GM12878 (cell line): ENCODE data around the gene IL17RA. TPM values are rescaled to one million over a fixed set of nuclear protein-coding genes. Genes with fewer than 3 reads are reported as not detected.

Experiments
- CEBPZ ChIP-seq: fragments of 150-350 bp; IDR thresholded peaks from 2 replicates; pipeline ENCODE4 v1.6.1; 2016; ENCODE audit warnings: low read depth, low read length
- ELK1 ChIP-seq: IDR thresholded peaks from 2 replicates; pipeline ENCODE4 v1.6.1; 2012; ENCODE audit warnings: low read depth, low read length, improper control_type of control experiment
- EZH2 ChIP-seq: IDR thresholded peaks from 2 replicates; pipeline ENCODE4 v1.6.1; 2012; ENCODE audit warnings: low read depth, mild to moderate bottlenecking, control low read depth, inconsistent platforms, low read length, borderline replicate concordance; ENCODE audit not compliant: control insufficient read depth
- IKZF1 ChIP-seq: fragments of 450-650 bp; conservative IDR thresholded peaks from 2 replicates; pipeline ENCODE4 v1.6.1; 2017; ENCODE audit warnings: antibody characterized with exemption, mild to moderate bottlenecking
- NR2C2 ChIP-seq: IDR thresholded peaks from 2 replicates; pipeline ENCODE4 v1.6.1; 2011; ENCODE audit warnings: borderline replicate concordance, low read depth; ENCODE audit not compliant: control insufficient read depth, insufficient read length
- RBBP5 ChIP-seq: fragments of 200-600 bp; sonication (generic); conservative IDR thresholded peaks from 2 replicates; pipeline ENCODE4 v1.6.1; 2016
- SMAD5 ChIP-seq: IDR thresholded peaks from 2 replicates; pipeline ENCODE4 v1.6.1; 2016; ENCODE audit warnings: antibody characterized with exemption, low read depth
- SUZ12 ChIP-seq: fragments of 200-600 bp; sonication (generic); IDR thresholded peaks from one replicate; pipeline ENCODE4 v1.6.1; 2018; ENCODE audit warnings: antibody characterized with exemption, mild to moderate bottlenecking; ENCODE audit not compliant: unreplicated experiment
- TAF1 ChIP-seq: IDR thresholded peaks from 2 replicates; pipeline ENCODE4 v1.6.1; 2011; ENCODE audit warnings: mild to moderate bottlenecking, low read depth, low read length, borderline replicate concordance
- TBL1XR1 ChIP-seq: IDR thresholded peaks from 2 replicates; pipeline ENCODE4 v1.6.1; 2012; ENCODE audit warnings: low read depth, low read length, improper control_type of control experiment
- ZNF592 ChIP-seq: fragments of 450-650 bp; IDR thresholded peaks from 2 replicates; pipeline ENCODE4 v1.6.1; 2017; ENCODE audit warnings: mild to moderate bottlenecking, moderate library complexity
- polyA plus RNA-seq, 11 experiments: library from polyadenylated mRNA; depleted of rRNA in 4 of 11; unstranded in 6 of 11; stranded (reverse) in 5 of 11; fragments of >200 nt; fragmentation: Nextera tagmentation in 4 of 11; fragmentation: Illumina TruSeq in 1 of 11; extraction: Ambion mirVana in 4 of 11; extraction: Trizol in 1 of 11; gene quantifications; 1 replicate in 1 of 11; 2 replicates in 10 of 11; pipeline versions ENCODE4 v1.2.1 to v1.2.3, GENCODE V29; 2011 to 2016; ENCODE audit warnings: inconsistent platforms in 2 of 11, missing spikeins in 2 of 11, low read depth in 1 of 11
- total RNA-seq, 4 experiments: library from RNA; depleted of rRNA in 3 of 4; stranded (reverse); fragments of >200 nt in 3 of 4; fragmentation: Illumina TruSeq in 1 of 4; extraction: Trizol in 1 of 4; gene quantifications; 2 replicates each; pipeline versions ENCODE4 v1.2.1 to v1.2.3, GENCODE V29; 2013 to 2021
- TF ChIP-seq, protein P1 (sequence below), 3 experiments: IDR thresholded peaks in 2 of 3; conservative IDR thresholded peaks in 1 of 3; 2 replicates each; pipeline ENCODE4 v1.5.1; 2011; ENCODE audit warnings: low read depth in 3 of 3, low read length in 3 of 3, mild to moderate bottlenecking in 3 of 3, control low read depth in 2 of 3, moderate library complexity in 2 of 3, inconsistent platforms in 1 of 3, mixed read lengths in 1 of 3; ENCODE audit not compliant: control insufficient read depth in 2 of 3, insufficient read depth in 1 of 3; ENCODE audit errors: extremely low read depth in 1 of 3
- TF ChIP-seq, protein P2 (sequence below): IDR thresholded peaks from 2 replicates; pipeline ENCODE4 v1.6.1; 2011; ENCODE audit warnings: borderline replicate concordance, low read depth, mild to moderate bottlenecking, moderate library complexity, mixed read lengths, low read length; ENCODE audit not compliant: insufficient read depth; ENCODE audit errors: extremely low read length
- TF ChIP-seq, protein P3 (sequence below): IDR thresholded peaks from 2 replicates; pipeline ENCODE4 v1.6.1; 2011; ENCODE audit warnings: mild to moderate bottlenecking, low read depth, low read length, moderate library complexity; ENCODE audit not compliant: insufficient replicate concordance

IL17RA gene
- total and polyA plus RNA-seq, 10 of the 15 experiments (the other 5 are each of a cell fraction or from before 2014, with no cell fraction given): 0.71 to 10.2 (median 4.2) TPM

DNA sequence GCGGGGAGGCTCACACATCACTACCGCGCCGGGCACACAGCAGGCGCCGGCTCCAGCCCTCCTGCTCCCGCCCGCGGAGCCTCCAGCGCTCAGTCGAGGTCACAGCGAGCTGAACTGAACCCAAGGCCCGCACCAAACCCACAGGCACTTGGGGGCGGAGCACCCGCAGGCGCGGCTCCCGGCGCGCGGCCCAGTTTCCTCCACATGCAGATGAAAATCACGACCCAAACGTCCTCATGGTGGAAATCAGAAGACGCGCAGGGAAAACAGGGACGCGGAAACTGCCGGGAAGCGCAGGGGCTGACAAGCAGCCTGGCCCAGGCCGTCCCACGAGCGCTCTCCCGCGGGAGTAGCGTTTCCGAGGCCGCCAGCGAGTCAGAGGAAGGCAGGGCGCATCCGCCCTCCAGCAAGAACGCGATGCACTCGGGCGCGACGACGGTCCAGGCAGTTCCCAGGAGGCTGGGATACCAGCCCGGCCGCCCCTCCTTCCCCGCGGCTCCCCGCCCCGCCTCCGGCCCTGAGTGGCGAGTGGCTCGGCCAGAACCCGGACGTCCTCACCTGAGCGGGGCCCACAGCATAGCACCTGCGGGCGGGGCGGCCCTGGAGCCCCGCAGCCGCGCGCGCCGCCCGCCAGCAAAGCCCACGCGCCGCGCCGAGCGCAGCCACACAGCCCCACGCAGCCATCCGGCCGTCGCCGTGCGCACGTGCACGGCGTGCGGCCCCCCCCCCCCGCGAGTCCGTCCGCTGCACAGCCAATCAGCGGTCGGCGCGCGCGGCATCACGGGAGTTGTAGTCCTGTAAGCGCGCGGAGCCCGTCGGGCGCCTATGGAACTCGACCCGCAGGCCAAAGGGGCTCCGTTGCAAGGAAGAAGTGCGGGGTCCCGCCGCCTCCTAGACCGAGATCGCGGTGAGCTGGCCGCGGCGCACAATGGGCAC lies 74.0 kb downstream of the IL17RA start, which contains the start of gene HDHD5 (continued):
- TF ChIP-seq CEBPZ: no peak
- 0 out of 2 replicates have a peak, but pooled peaks have one; percentile 11 for TF ChIP-seq TBL1XR1
- TF ChIP-seq, protein P1, sequence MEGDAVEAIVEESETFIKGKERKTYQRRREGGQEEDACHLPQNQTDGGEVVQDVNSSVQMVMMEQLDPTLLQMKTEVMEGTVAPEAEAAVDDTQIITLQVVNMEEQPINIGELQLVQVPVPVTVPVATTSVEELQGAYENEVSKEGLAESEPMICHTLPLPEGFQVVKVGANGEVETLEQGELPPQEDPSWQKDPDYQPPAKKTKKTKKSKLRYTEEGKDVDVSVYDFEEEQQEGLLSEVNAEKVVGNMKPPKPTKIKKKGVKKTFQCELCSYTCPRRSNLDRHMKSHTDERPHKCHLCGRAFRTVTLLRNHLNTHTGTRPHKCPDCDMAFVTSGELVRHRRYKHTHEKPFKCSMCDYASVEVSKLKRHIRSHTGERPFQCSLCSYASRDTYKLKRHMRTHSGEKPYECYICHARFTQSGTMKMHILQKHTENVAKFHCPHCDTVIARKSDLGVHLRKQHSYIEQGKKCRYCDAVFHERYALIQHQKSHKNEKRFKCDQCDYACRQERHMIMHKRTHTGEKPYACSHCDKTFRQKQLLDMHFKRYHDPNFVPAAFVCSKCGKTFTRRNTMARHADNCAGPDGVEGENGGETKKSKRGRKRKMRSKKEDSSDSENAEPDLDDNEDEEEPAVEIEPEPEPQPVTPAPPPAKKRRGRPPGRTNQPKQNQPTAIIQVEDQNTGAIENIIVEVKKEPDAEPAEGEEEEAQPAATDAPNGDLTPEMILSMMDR (IDR thresholded peaks at IDR 0.05 in 2 of 3, conservative IDR thresholded peaks at IDR 0.05 in 1 of 3; ENCODE audit: control insufficient read depth in 2 of 3, extremely low read depth in 1 of 3, insufficient read depth in 1 of 3, low read depth in 3 of 3, low read length in 3 of 3): no peak
- peak; percentile 86 for TF ChIP-seq IKZF1
- no peak for TF ChIP-seq NR2C2
- TF ChIP-seq TAF1: 0 out of 2 replicates have a peak, but pooled peaks have one; percentile 15
- TF ChIP-seq EZH2: no peak
- TF ChIP-seq ZNF592: no peak
- no peak for TF ChIP-seq SMAD5
- no peak for TF ChIP-seq RBBP5
- TF ChIP-seq, protein P2, sequence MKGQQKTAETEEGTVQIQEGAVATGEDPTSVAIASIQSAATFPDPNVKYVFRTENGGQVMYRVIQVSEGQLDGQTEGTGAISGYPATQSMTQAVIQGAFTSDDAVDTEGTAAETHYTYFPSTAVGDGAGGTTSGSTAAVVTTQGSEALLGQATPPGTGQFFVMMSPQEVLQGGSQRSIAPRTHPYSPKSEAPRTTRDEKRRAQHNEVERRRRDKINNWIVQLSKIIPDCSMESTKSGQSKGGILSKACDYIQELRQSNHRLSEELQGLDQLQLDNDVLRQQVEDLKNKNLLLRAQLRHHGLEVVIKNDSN: peak; percentile 65
- TF ChIP-seq, protein P3, sequence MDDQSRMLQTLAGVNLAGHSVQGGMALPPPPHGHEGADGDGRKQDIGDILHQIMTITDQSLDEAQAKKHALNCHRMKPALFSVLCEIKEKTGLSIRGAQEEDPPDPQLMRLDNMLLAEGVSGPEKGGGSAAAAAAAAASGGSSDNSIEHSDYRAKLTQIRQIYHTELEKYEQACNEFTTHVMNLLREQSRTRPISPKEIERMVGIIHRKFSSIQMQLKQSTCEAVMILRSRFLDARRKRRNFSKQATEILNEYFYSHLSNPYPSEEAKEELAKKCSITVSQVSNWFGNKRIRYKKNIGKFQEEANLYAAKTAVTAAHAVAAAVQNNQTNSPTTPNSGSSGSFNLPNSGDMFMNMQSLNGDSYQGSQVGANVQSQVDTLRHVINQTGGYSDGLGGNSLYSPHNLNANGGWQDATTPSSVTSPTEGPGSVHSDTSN: no peak
- TF ChIP-seq ELK1: no peak
- TF ChIP-seq SUZ12: no peak
